H9 (cell line): ENCODE data around the gene SCN4A. TPM values are rescaled to one million over a fixed set of nuclear protein-coding genes. Genes with fewer than 3 reads are reported as not detected.

Source experiments
- DNase-seq: peaks from one replicate; pipeline ENCODE4 v3.0.0-alpha.2; 2017
- H2AFZ ChIP-seq: one replicate; pipeline ENCODE4 v1.6.1; 2013; ENCODE audit warnings: mild to moderate bottlenecking, low read length, control low read depth, moderate library complexity
- H2AK5ac ChIP-seq: 2 replicates; pipeline ENCODE4 v1.6.1; 2013; ENCODE audit warnings: low read length, control low read depth, mixed read lengths; ENCODE audit not compliant: insufficient read length
- H2BK120ac ChIP-seq: one replicate; pipeline ENCODE4 v1.6.1; 2013; ENCODE audit warnings: low read depth, mild to moderate bottlenecking, low read length, control low read depth, inconsistent platforms; ENCODE audit not compliant: poor library complexity, severe bottlenecking
- H2BK12ac ChIP-seq: 2 replicates; pipeline ENCODE4 v1.6.1; 2013; ENCODE audit warnings: low read length, control low read depth, mixed read lengths, low read depth; ENCODE audit not compliant: insufficient read length
- H2BK15ac ChIP-seq: 2 replicates; pipeline ENCODE4 v1.6.1; 2013; ENCODE audit warnings: low read depth, low read length, control low read depth
- H2BK20ac ChIP-seq: one replicate; pipeline ENCODE4 v1.6.1; 2013; ENCODE audit warnings: low read depth, mild to moderate bottlenecking, low read length, control low read depth, inconsistent platforms; ENCODE audit not compliant: poor library complexity, severe bottlenecking
- H2BK5ac ChIP-seq: 2 replicates; pipeline ENCODE4 v1.6.1; 2013; ENCODE audit warnings: low read length, control low read depth, mixed read lengths; ENCODE audit not compliant: insufficient read length
- H3K14ac ChIP-seq: 2 replicates; pipeline ENCODE4 v1.6.1; 2013; ENCODE audit warnings: low read length, control low read depth; ENCODE audit not compliant: insufficient read depth
- H3K18ac ChIP-seq: 2 replicates; pipeline ENCODE4 v1.6.1; 2013; ENCODE audit warnings: low read depth, mild to moderate bottlenecking, mixed read lengths, low read length, control low read depth; ENCODE audit not compliant: insufficient read length
- H3K23ac ChIP-seq: 2 replicates; pipeline ENCODE4 v1.6.1; 2013; ENCODE audit warnings: low read length, control low read depth, mixed read lengths, low read depth; ENCODE audit not compliant: insufficient read length
- H3K23me2 ChIP-seq: 2 replicates; pipeline ENCODE4 v1.6.1; 2013; ENCODE audit warnings: low read depth, mild to moderate bottlenecking, mixed read lengths, low read length, control low read depth; ENCODE audit not compliant: insufficient read length, poor library complexity, severe bottlenecking
- H3K27ac ChIP-seq: 2 replicates; pipeline ENCODE4 v1.5.1; 2013; ENCODE audit warnings: low read length, control low read depth, mixed read lengths, low read depth; ENCODE audit not compliant: insufficient read length
- H3K27me3 ChIP-seq: 2 replicates; pipeline ENCODE4 v1.6.1; 2013; ENCODE audit warnings: low read length, control low read depth, inconsistent platforms; ENCODE audit not compliant: insufficient read depth
- H3K4ac ChIP-seq: 2 replicates; pipeline ENCODE4 v1.6.1; 2013; ENCODE audit warnings: low read depth, mild to moderate bottlenecking, control low read depth, inconsistent platforms, low read length, moderate library complexity
- H3K4me1 ChIP-seq: 2 replicates; pipeline ENCODE4 v1.6.1; 2013; ENCODE audit warnings: low read length, control low read depth, inconsistent platforms; ENCODE audit not compliant: insufficient read depth
- H3K4me2 ChIP-seq: 2 replicates; pipeline ENCODE4 v1.6.1; 2013; ENCODE audit warnings: low read length, control low read depth, mixed read lengths; ENCODE audit not compliant: insufficient read length, insufficient read depth
- H3K56ac ChIP-seq: 2 replicates; pipeline ENCODE4 v1.6.1; 2013; ENCODE audit warnings: low read depth, mild to moderate bottlenecking, mixed read lengths, low read length, control low read depth; ENCODE audit not compliant: insufficient read length
- H3K79me1 ChIP-seq: 2 replicates; pipeline ENCODE4 v1.6.1; 2013; ENCODE audit warnings: low read depth, mild to moderate bottlenecking, moderate library complexity, low read length, control low read depth, inconsistent platforms; ENCODE audit not compliant: insufficient read depth, poor library complexity, severe bottlenecking
- H3K79me2 ChIP-seq: 2 replicates; pipeline ENCODE4 v1.6.1; 2013; ENCODE audit warnings: low read length, control low read depth, inconsistent platforms; ENCODE audit not compliant: insufficient read depth
- H3K9ac ChIP-seq: 2 replicates; pipeline ENCODE4 v1.6.1; 2013; ENCODE audit warnings: low read length, control low read depth, mixed read lengths; ENCODE audit not compliant: insufficient read length; ENCODE audit errors: extremely low read depth
- H3K9me3 ChIP-seq: one replicate; pipeline ENCODE4 v1.6.1; 2013; ENCODE audit warnings: low read depth, low read length, inconsistent platforms; ENCODE audit not compliant: control insufficient read depth
- H3T11ph ChIP-seq: one replicate; pipeline ENCODE4 v1.6.1; 2013; ENCODE audit warnings: mild to moderate bottlenecking, low read length, control low read depth, inconsistent platforms
- H4K20me1 ChIP-seq: one replicate; pipeline ENCODE4 v1.6.1; 2013; ENCODE audit not compliant: control insufficient read depth, insufficient read length, insufficient read depth
- H4K5ac ChIP-seq: 2 replicates; pipeline ENCODE4 v1.6.1; 2013; ENCODE audit warnings: low read depth, mild to moderate bottlenecking, mixed read lengths, low read length, control low read depth; ENCODE audit not compliant: insufficient read length
- H4K8ac ChIP-seq: replicated peaks from 2 replicates; pipeline ENCODE4 v1.6.1; 2013; ENCODE audit warnings: low read length, control low read depth, mixed read lengths, low read depth; ENCODE audit not compliant: insufficient read length
- H4K91ac ChIP-seq: 2 replicates; pipeline ENCODE4 v1.6.1; 2013; ENCODE audit warnings: low read depth, mild to moderate bottlenecking, moderate library complexity, mixed read lengths, low read length, control low read depth; ENCODE audit not compliant: insufficient read length
- H3K27ac Mint-ChIP-seq, 3 experiments: 2 replicates in 2 of 3; 3 replicates in 1 of 3; pipeline ENCODE4 v1.8.0; 2020 to 2021; ENCODE audit warnings: mixed read lengths in 3 of 3, mild to moderate bottlenecking in 1 of 3, moderate library complexity in 1 of 3
- H3K27me3 Mint-ChIP-seq: 2 replicates; pipeline ENCODE4 v1.8.0; 2021; ENCODE audit warnings: low read depth, mild to moderate bottlenecking, moderate library complexity, mixed read lengths
- H3K36me3 Mint-ChIP-seq, 3 experiments: 2 replicates in 2 of 3; 3 replicates in 1 of 3; pipeline ENCODE4 v1.8.0; 2020 to 2021; ENCODE audit warnings: low read depth in 3 of 3, mixed read lengths in 3 of 3; ENCODE audit not compliant: insufficient read depth in 1 of 3
- H3K4me1 Mint-ChIP-seq, 2 experiments: 2 replicates each; pipeline ENCODE4 v1.8.0; 2020; ENCODE audit warnings: mixed read lengths in 2 of 2
- H3K4me3 Mint-ChIP-seq, 2 experiments: 2 replicates in 1 of 2; 3 replicates in 1 of 2; pipeline ENCODE4 v1.8.0; 2020 to 2021; ENCODE audit warnings: mild to moderate bottlenecking in 2 of 2, mixed read lengths in 2 of 2, moderate library complexity in 1 of 2
- H3K9me3 Mint-ChIP-seq, 2 experiments: 2 replicates in 1 of 2; 3 replicates in 1 of 2; pipeline ENCODE4 v1.8.0; 2020; ENCODE audit warnings: mild to moderate bottlenecking in 2 of 2, mixed read lengths in 2 of 2, moderate library complexity in 1 of 2
- CTCF ChIP-seq: fragments of 200-600 bp; sonication (generic); conservative IDR thresholded peaks from 3 replicates; pipeline ENCODE4 v1.8.0; 2021; ENCODE audit warnings: antibody characterized with exemption, mild to moderate bottlenecking
- WGBS: extraction: QIAGEN DNeasy Blood & Tissue Kit; methylation state at CpG from one replicate; pipeline ENCODE4 v1.1.7; 2013; ENCODE audit warnings: missing lambda C conversion rate, low lambda C conversion rate, mixed read lengths; ENCODE audit not compliant: insufficient read length; ENCODE audit errors: extremely low coverage; 5-methylcytosine and 5-hydroxymethylcytosine counted together
- total RNA-seq: library from RNA; stranded (reverse); gene quantifications from 2 replicates; pipeline ENCODE4 v1.2.1, GENCODE V29; 2021

Gene SCN4A
- total RNA-seq, 1 experiment from 2014 or later: 5.8 TPM

- Histone ChIP-seq H3K27ac (no peak overlapping the region), H3K27me3 (no peaks in the 10 kb centered on the region), H3K4ac (no peak overlapping the region), H2BK12ac (no peak overlapping the region), H3K9ac (no peak overlapping the region), H3K4me1 (no peaks in the 10 kb centered on the region; the same call in 1 of the 2 replicates), H2BK120ac (no peak overlapping the region), H3K18ac (no peak overlapping the region), H2AFZ (no peak overlapping the region), H3K56ac (no peak overlapping the region), H3K79me1 (no peaks in the 10 kb centered on the region), H3K9me3 (no peaks in the 10 kb centered on the region), H3K23ac (no peak overlapping the region), H4K20me1 (no peaks in the 10 kb centered on the region), H3T11ph (no peak overlapping the region), H4K8ac (no peak overlapping the region), H2BK15ac (no peak overlapping the region), H3K23me2 (no peaks in the 10 kb centered on the region), H3K14ac (no peak overlapping the region), H2AK5ac (no peak overlapping the region), H4K5ac (no peak overlapping the region), H2BK5ac (no peak overlapping the region), H4K91ac (no peak overlapping the region), H3K4me2 (no peak overlapping the region), H3K79me2 (no peaks in the 10 kb centered on the region), H2BK20ac (no peak overlapping the region)
- Mint-ChIP-seq H3K9me3 (no peaks in the 10 kb centered on the region), H3K27ac (no peak overlapping the region), H3K27me3 (no peaks in the 10 kb centered on the region; the same call in 1 of the 2 replicates), H3K4me1 (peaks cover 15 to 21% of the 10 kb centered on the region in 2 experiments), H3K36me3 (no peaks in the 10 kb centered on the region), H3K4me3 (no peak overlapping the region)
- no peak for DNase-seq
- no CpG with 5 or more reads among the region's 10 CpGs for WGBS
- no peak for TF ChIP-seq CTCF
These were observed 44.5 kb downstream of the SCN4A start for GRCh38 chr17:63928172-63928666.
